GM12878 (cell line): ENCODE measurements around the gene SYNDIG1. TPM values are rescaled to one million over a fixed set of nuclear protein-coding genes. Genes with fewer than 3 reads are reported as not detected.

Source experiments
- ATAC-seq: fragments of 200-7000 bp; cut with Tn5 transposase; 3 replicates; pipeline ENCODE4 v1.9.1; 2020; ENCODE audit warnings: mild to moderate bottlenecking, moderate library complexity
- BruUV-seq: library from RNA; stranded (reverse); fragments of 400-500 nt; replicated peaks from 2 replicates; lab custom pipeline; 2021; lab: Mats Ljungman, UMichigan
- CTCF ChIA-PET: fragments of 300-600 bp; sonication (Branson Sonifier 250); formaldehyde crosslinking; extraction: SDS; loops from one replicate; lab custom pipeline; 2021; ENCODE audit warnings: inconsistent platforms; lab: Yijun Ruan, JAX
- POLR2A ChIA-PET: fragments of 350-600 bp; formaldehyde crosslinking; extraction: SDS; loops from one replicate; lab custom pipeline; 2021; ENCODE audit warnings: inconsistent platforms; lab: Charles Lee
- RAD21 ChIA-PET: fragments of 300-600 bp; sonication (Branson Sonifier 250); formaldehyde crosslinking; loops from one replicate; lab custom pipeline; 2023; ENCODE audit warnings: antibody characterized with exemption; ENCODE audit not compliant: unreplicated experiment; lab: Charles Lee
- SMC1A ChIA-PET: fragments of 300-600 bp; sonication (Branson Sonifier 250); formaldehyde crosslinking; loops from one replicate; lab custom pipeline; 2023; ENCODE audit not compliant: unreplicated experiment, uncharacterized antibody; lab: Charles Lee
- DNase-seq: peaks from one replicate; pipeline ENCODE4 v3.0.0-alpha.2; 2011; ENCODE audit warnings: low read depth, low spot score
- FAIRE-seq: peaks from 3 replicates; lab custom pipeline; 2011; peaks lifted over from hg19 to GRCh38; lab: Jason Lieb, UNC
- H2AFZ ChIP-seq: 2 replicates; pipeline ENCODE4 v1.6.0; 2011; ENCODE audit warnings: low read depth, low read length, control low read depth; ENCODE audit not compliant: control insufficient read depth
- H3K27ac ChIP-seq: 2 replicates; pipeline ENCODE4 v1.5.1; 2011; ENCODE audit warnings: control low read depth; ENCODE audit not compliant: control insufficient read depth, insufficient read depth
- H3K27me3 ChIP-seq, 2 experiments: replicated peaks in 1 of 2; 2 replicates each; pipeline versions ENCODE4 v1.6.0 to v1.6.1; 2011; ENCODE audit warnings: low read length in 1 of 2; ENCODE audit not compliant: control insufficient read depth in 2 of 2, insufficient read depth in 2 of 2
- H3K36me3 ChIP-seq, 2 experiments: 2 replicates each; pipeline ENCODE4 v1.5.1; 2011; ENCODE audit warnings: low read length in 1 of 2; ENCODE audit not compliant: control insufficient read depth in 2 of 2, insufficient read depth in 2 of 2
- H3K4me1 ChIP-seq: 2 replicates; pipeline ENCODE4 v1.6.1; 2011; ENCODE audit warnings: mild to moderate bottlenecking, low read length, moderate library complexity, mixed read lengths; ENCODE audit not compliant: control insufficient read depth, insufficient read depth
- H3K4me2 ChIP-seq: 2 replicates; pipeline ENCODE4 v1.6.0; 2011; ENCODE audit warnings: control low read depth; ENCODE audit not compliant: control insufficient read depth, insufficient read depth
- H3K4me3 ChIP-seq: fragments of 200-600 bp; sonication (generic); 2 replicates; pipeline ENCODE4 v1.5.1; 2016
- H3K79me2 ChIP-seq: 2 replicates; pipeline ENCODE4 v1.6.0; 2011; ENCODE audit warnings: low read length; ENCODE audit not compliant: control insufficient read depth, insufficient read depth
- H3K9ac ChIP-seq: 2 replicates; pipeline ENCODE4 v1.8.0; 2011; ENCODE audit warnings: low read length, control low read depth, mixed read lengths; ENCODE audit not compliant: control insufficient read depth, insufficient read depth
- H3K9me3 ChIP-seq: replicated peaks from 3 replicates; pipeline ENCODE4 v1.5.1; 2011; ENCODE audit warnings: mild to moderate bottlenecking, low read length; ENCODE audit not compliant: control insufficient read depth, insufficient read depth
- H4K20me1 ChIP-seq: 2 replicates; pipeline ENCODE4 v1.6.0; 2011; ENCODE audit not compliant: control insufficient read depth, insufficient read depth
- CEBPB ChIP-seq, 2 experiments: fragments of 150-350 bp in 1 of 2; IDR thresholded peaks; 2 replicates each; pipeline ENCODE4 v1.6.1; 2012 to 2014; ENCODE audit warnings: low read depth in 2 of 2, low read length in 2 of 2, borderline replicate concordance in 1 of 2, inconsistent platforms in 1 of 2
- CHD4 ChIP-seq: fragments of 200-600 bp; sonication (generic); IDR thresholded peaks from 2 replicates; pipeline ENCODE4 v1.6.1; 2016; ENCODE audit warnings: mild to moderate bottlenecking
- CUX1 ChIP-seq: IDR thresholded peaks from 2 replicates; pipeline ENCODE4 v1.6.1; 2012; ENCODE audit warnings: improper control_type of control experiment, low read depth, low read length; ENCODE audit not compliant: insufficient replicate concordance
- HDAC2 ChIP-seq: fragments of 200-600 bp; sonication (generic); IDR thresholded peaks from 2 replicates; pipeline ENCODE4 v1.6.1; 2017
- MEF2A ChIP-seq: IDR thresholded peaks from 2 replicates; pipeline ENCODE4 v1.6.1; 2011; ENCODE audit warnings: low read depth, mild to moderate bottlenecking, low read length, moderate library complexity; ENCODE audit not compliant: insufficient read depth
- MEF2B ChIP-seq: fragments of 450-650 bp; IDR thresholded peaks from 2 replicates; pipeline ENCODE4 v1.6.1; 2018; ENCODE audit warnings: mild to moderate bottlenecking, moderate library complexity; ENCODE audit not compliant: partially characterized antibody, poor library complexity, severe bottlenecking
- NBN ChIP-seq: fragments of 450-650 bp; IDR thresholded peaks from 2 replicates; pipeline ENCODE4 v1.6.1; 2016
- NRF1 ChIP-seq: conservative IDR thresholded peaks from 2 replicates; pipeline ENCODE4 v1.6.1; 2011; ENCODE audit warnings: mild to moderate bottlenecking, low read depth, low read length, improper control_type of control experiment
- POLR2AphosphoS5 ChIP-seq: IDR thresholded peaks from 2 replicates; pipeline ENCODE4 v1.6.1; 2011; ENCODE audit warnings: mild to moderate bottlenecking, low read length, inconsistent platforms
- SPI1 ChIP-seq: IDR thresholded peaks from 2 replicates; pipeline ENCODE4 v1.6.1; 2011; ENCODE audit warnings: low read depth, mild to moderate bottlenecking, low read length, moderate library complexity, borderline replicate concordance; ENCODE audit not compliant: insufficient read depth
- ZBED1 ChIP-seq: IDR thresholded peaks from 2 replicates; pipeline ENCODE4 v1.6.1; 2016; ENCODE audit warnings: borderline replicate concordance
- ZBTB4 ChIP-seq: fragments of 450-650 bp; formaldehyde crosslinking; IDR thresholded peaks from 2 replicates; pipeline ENCODE4 v1.4.0; 2022; ENCODE audit warnings: mild to moderate bottlenecking, moderate library complexity
- ZZZ3 ChIP-seq: IDR thresholded peaks from 2 replicates; pipeline ENCODE4 v1.6.1; 2011; ENCODE audit warnings: low read depth; ENCODE audit not compliant: control insufficient read depth, insufficient read length
- WGBS: methylation state at CpG from one replicate; pipeline ENCODE4 v1.1.6; 2016; ENCODE audit warnings: low lambda C conversion rate; ENCODE audit not compliant: insufficient replicate concordance, insufficient coverage; ENCODE audit errors: missing lambda C conversion rate; 5-methylcytosine and 5-hydroxymethylcytosine counted together
- in situ Hi-C: fragments of 300-500 bp; cut with MboI; formaldehyde crosslinking; loops from 9 replicates; pipeline ENCODE4 v1.14.3; 2018; ENCODE audit warnings: mixed read lengths
- intact Hi-C: fragments of 100-400 bp; cut with micrococcal nuclease; formaldehyde crosslinking; loops from one replicate; pipeline ENCODE4 v1.14.2; 2022; ENCODE audit not compliant: unreplicated experiment
- polyA plus RNA-seq, 11 experiments: library from polyadenylated mRNA; depleted of rRNA in 4 of 11; unstranded in 6 of 11; stranded (reverse) in 5 of 11; fragments of >200 nt; fragmentation: Nextera tagmentation in 4 of 11; fragmentation: Illumina TruSeq in 1 of 11; extraction: Ambion mirVana in 4 of 11; extraction: Trizol in 1 of 11; gene quantifications; 1 replicate in 1 of 11; 2 replicates in 10 of 11; pipeline versions ENCODE4 v1.2.1 to v1.2.3, GENCODE V29; 2011 to 2016; ENCODE audit warnings: inconsistent platforms in 2 of 11, missing spikeins in 2 of 11, low read depth in 1 of 11
- total RNA-seq, 4 experiments: library from RNA; depleted of rRNA in 3 of 4; stranded (reverse); fragments of >200 nt in 3 of 4; fragmentation: Illumina TruSeq in 1 of 4; extraction: Trizol in 1 of 4; gene quantifications; 2 replicates each; pipeline versions ENCODE4 v1.2.1 to v1.2.3, GENCODE V29; 2013 to 2021
- TF ChIP-seq, protein P1 (sequence below): fragments of 150-350 bp; IDR thresholded peaks from 2 replicates; pipeline ENCODE4 v1.6.1; 2014; ENCODE audit warnings: mild to moderate bottlenecking, low read depth, low read length

The SYNDIG1 gene
- total and polyA plus RNA-seq, 10 of the 15 experiments (the other 5 are each of a cell fraction or from before 2014, with no cell fraction given): not detected

- no peak for TF ChIP-seq ZBTB4 (CRISPR knock-in tag)
- TF ChIP-seq, all 136 proteins: peak for 0
Observed at GRCh38 chr20:24458436-24458835, 11.0 kb upstream of the SYNDIG1 start (continued).

GRCh38 chr20:24459733-24460132, 9.7 kb upstream of the SYNDIG1 start:
- ChIA-PET CTCF (no interaction called here), SMC1A (no interaction called here), POLR2A (no interaction called here), RAD21 (no interaction called here)
- intact Hi-C loops: no loop called here
- Histone ChIP-seq H3K4me3 (no peak overlapping the region), H3K36me3 (no peaks in the 10 kb centered on the region), H3K79me2 (no peaks in the 10 kb centered on the region), H3K9ac (no peak overlapping the region), H3K27me3 (peaks cover 0 to 1% of the 10 kb centered on the region in 2 experiments; a peak in 3 of 4 replicates), H4K20me1 (no peaks in the 10 kb centered on the region), H3K4me1 (no peaks in the 10 kb centered on the region), H2AFZ (no peak overlapping the region), H3K9me3 (no peaks in the 10 kb centered on the region), H3K27ac (no peak overlapping the region), H3K4me2 (no peak overlapping the region)
- no peak for DNase-seq
- no peak for ATAC-seq
- FAIRE-seq: no peak
- no TSS peak for BruUV-seq
- in situ Hi-C loops: no loop called here
- WGBS: 3% methylated on average over 2 of the region's 2 CpGs
- TF ChIP-seq, protein P1, sequence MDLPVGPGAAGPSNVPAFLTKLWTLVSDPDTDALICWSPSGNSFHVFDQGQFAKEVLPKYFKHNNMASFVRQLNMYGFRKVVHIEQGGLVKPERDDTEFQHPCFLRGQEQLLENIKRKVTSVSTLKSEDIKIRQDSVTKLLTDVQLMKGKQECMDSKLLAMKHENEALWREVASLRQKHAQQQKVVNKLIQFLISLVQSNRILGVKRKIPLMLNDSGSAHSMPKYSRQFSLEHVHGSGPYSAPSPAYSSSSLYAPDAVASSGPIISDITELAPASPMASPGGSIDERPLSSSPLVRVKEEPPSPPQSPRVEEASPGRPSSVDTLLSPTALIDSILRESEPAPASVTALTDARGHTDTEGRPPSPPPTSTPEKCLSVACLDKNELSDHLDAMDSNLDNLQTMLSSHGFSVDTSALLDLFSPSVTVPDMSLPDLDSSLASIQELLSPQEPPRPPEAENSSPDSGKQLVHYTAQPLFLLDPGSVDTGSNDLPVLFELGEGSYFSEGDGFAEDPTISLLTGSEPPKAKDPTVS: no peak
- TF ChIP-seq ZZZ3 (no peak), NBN (no peak), MEF2B (no peak), SPI1 (no peak), POLR2AphosphoS5 (no peak), NRF1 (no peak), ZBED1 (no peak), CEBPB (IDR thresholded peaks at IDR 0.05; ENCODE audit: borderline replicate concordance in 1 of 2, low read depth in 2 of 2, low read length in 2 of 2) (no peak), CHD4 (no peak), MEF2A (no peak), HDAC2 (no peak), CUX1 (no peak)
